Panc1 (cell line): ENCODE results near the gene CDKN1A. TPM values are rescaled to one million over a fixed set of nuclear protein-coding genes. Genes with fewer than 3 reads are reported as not detected.

ENCODE experiments used
- ATAC-seq: fragments of 200-7000 bp; cut with Tn5 transposase; 2 replicates; pipeline ENCODE4 v1.9.1; 2020; ENCODE audit warnings: mild to moderate bottlenecking, moderate library complexity
- BruUV-seq: library from RNA; stranded (reverse); fragments of 400-500 nt; replicated peaks from 2 replicates; lab custom pipeline; 2021; lab: Mats Ljungman, UMichigan
- CTCF ChIA-PET: fragments of 300-600 bp; sonication (Branson Sonifier 250); formaldehyde crosslinking; loops from one replicate; lab custom pipeline; 2022; ENCODE audit warnings: antibody characterized with exemption; lab: Charles Lee
- POLR2A ChIA-PET: fragments of 300-600 bp; sonication (Branson Sonifier 250); formaldehyde crosslinking; loops from one replicate; lab custom pipeline; 2022; ENCODE audit warnings: antibody characterized with exemption; lab: Charles Lee
- DNase-seq: peaks from one replicate; pipeline ENCODE4 v3.0.0-alpha.2; 2010; ENCODE audit warnings: low read depth, low spot score
- H3K27ac ChIP-seq: 2 replicates; pipeline ENCODE4 v1.5.1; 2011; ENCODE audit warnings: mild to moderate bottlenecking, low read length, inconsistent platforms
- H3K27me3 ChIP-seq: fragments of 200-500 bp; sonication (Bioruptor generic); 2 replicates; pipeline ENCODE4 v1.6.0; 2014; ENCODE audit warnings: low read length, inconsistent platforms; ENCODE audit not compliant: control insufficient read depth, insufficient read depth
- H3K36me3 ChIP-seq: fragments of 200-500 bp; sonication (Bioruptor generic); 2 replicates; pipeline ENCODE4 v1.5.1; 2014; ENCODE audit warnings: inconsistent platforms, mild to moderate bottlenecking, low read length, moderate library complexity; ENCODE audit not compliant: control insufficient read depth, insufficient read depth
- H3K4me1 ChIP-seq: 2 replicates; pipeline ENCODE4 v1.5.1; 2011; ENCODE audit warnings: inconsistent platforms, mild to moderate bottlenecking, low read length, moderate library complexity; ENCODE audit not compliant: control insufficient read depth, insufficient read depth
- H3K4me3 ChIP-seq, 2 experiments: 2 replicates each; pipeline ENCODE4 v1.5.1; 2011 to 2012; ENCODE audit warnings: low read depth in 2 of 2, low read length in 2 of 2, mild to moderate bottlenecking in 2 of 2, inconsistent platforms in 1 of 2, moderate library complexity in 1 of 2
- H3K9me3 ChIP-seq: fragments of 200-500 bp; sonication (Bioruptor generic); 2 replicates; pipeline ENCODE4 v1.5.1; 2014; ENCODE audit warnings: low read depth, mild to moderate bottlenecking, inconsistent platforms, low read length, moderate library complexity; ENCODE audit not compliant: control insufficient read depth, insufficient read depth
- POLR2AphosphoS5 ChIP-seq: IDR thresholded peaks from 2 replicates; pipeline ENCODE4 v1.6.1; 2012; ENCODE audit warnings: mild to moderate bottlenecking, low read depth, low read length, moderate library complexity
- SIN3A ChIP-seq: IDR thresholded peaks from 2 replicates; pipeline ENCODE4 v1.6.1; 2012; ENCODE audit warnings: low read depth, mild to moderate bottlenecking, low read length, moderate library complexity, borderline replicate concordance; ENCODE audit not compliant: insufficient read depth
- TCF7L2 ChIP-seq: IDR thresholded peaks from 2 replicates; pipeline ENCODE4 v1.6.1; 2011; ENCODE audit warnings: mild to moderate bottlenecking, low read depth, low read length, inconsistent platforms
- in situ Hi-C: cut with HindIII; loops from 2 replicates; pipeline ENCODE4 v1.10.0; 2016; ENCODE audit warnings: low sequenced_read_pairs, low pct_unique_long_range_greater_than_20kb
- intact Hi-C: fragments of 100-400 bp; cut with micrococcal nuclease; formaldehyde crosslinking; loops from one replicate; pipeline ENCODE4 v1.10.0; 2022; ENCODE audit not compliant: unreplicated experiment
- total RNA-seq: library from RNA; stranded (reverse); gene quantifications from one replicate; pipeline ENCODE4 v1.2.1, GENCODE V29; 2021; ENCODE audit not compliant: unreplicated experiment
- TF ChIP-seq, protein P1 (sequence below): fragments of 450-650 bp; IDR thresholded peaks from 2 replicates; pipeline ENCODE4 v1.5.1; 2017; ENCODE audit warnings: mild to moderate bottlenecking
- TF ChIP-seq, protein P2 (sequence below), 2 experiments: IDR thresholded peaks; 2 replicates each; pipeline ENCODE4 v1.6.1; 2011 to 2012; ENCODE audit warnings: low read depth in 2 of 2, control low read depth in 1 of 2, low read length in 1 of 2, mild to moderate bottlenecking in 1 of 2, moderate library complexity in 1 of 2; ENCODE audit not compliant: insufficient read depth in 1 of 2

Gene CDKN1A
- total RNA-seq, 1 experiment from 2014 or later = 46.2 TPM

DNA sequence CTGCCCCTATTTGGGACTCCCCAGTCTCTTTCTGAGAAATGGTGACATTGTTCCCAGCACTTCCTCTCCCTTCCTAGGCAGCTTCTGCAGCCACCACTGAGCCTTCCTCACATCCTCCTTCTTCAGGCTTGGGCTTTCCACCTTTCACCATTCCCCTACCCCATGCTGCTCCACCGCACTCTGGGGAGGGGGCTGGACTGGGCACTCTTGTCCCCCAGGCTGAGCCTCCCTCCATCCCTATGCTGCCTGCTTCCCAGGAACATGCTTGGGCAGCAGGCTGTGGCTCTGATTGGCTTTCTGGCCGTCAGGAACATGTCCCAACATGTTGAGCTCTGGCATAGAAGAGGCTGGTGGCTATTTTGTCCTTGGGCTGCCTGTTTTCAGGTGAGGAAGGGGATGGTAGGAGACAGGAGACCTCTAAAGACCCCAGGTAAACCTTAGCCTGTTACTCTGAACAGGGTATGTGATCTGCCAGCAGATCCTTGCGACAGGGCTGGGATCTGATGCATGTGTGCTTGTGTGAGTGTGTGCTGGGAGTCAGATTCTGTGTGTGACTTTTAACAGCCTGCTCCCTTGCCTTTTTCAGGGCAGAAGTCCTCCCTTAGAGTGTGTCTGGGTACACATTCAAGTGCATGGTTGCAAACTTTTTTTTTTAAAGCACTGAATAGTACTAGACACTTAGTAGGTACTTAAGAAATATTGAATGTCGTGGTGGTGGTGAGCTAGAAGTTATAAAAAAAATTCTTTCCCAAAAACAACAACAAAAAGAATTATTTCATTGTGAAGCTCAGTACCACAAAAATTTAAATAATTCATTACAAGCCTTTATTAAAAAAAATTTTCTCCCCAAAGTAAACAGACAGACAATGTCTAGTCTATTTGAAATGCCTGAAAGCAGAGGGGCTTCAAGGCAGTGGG is 2.1 kb upstream of the CDKN1A start:
- Histone ChIP-seq H3K27ac (no peak overlapping the region; the same call in 1 of the 2 replicates), H3K4me3 (no peak overlapping the region), H3K9me3 (no peaks in the 10 kb centered on the region), H3K36me3 (no peaks in the 10 kb centered on the region; the same call in 1 of the 2 replicates), H3K27me3 (no peaks in the 10 kb centered on the region), H3K4me1 (peaks cover 19% of the 10 kb centered on the region)
- no peak for DNase-seq
- TF ChIP-seq TCF7L2 = no peak
- TF ChIP-seq POLR2AphosphoS5 = no peak
- TF ChIP-seq, protein P1, sequence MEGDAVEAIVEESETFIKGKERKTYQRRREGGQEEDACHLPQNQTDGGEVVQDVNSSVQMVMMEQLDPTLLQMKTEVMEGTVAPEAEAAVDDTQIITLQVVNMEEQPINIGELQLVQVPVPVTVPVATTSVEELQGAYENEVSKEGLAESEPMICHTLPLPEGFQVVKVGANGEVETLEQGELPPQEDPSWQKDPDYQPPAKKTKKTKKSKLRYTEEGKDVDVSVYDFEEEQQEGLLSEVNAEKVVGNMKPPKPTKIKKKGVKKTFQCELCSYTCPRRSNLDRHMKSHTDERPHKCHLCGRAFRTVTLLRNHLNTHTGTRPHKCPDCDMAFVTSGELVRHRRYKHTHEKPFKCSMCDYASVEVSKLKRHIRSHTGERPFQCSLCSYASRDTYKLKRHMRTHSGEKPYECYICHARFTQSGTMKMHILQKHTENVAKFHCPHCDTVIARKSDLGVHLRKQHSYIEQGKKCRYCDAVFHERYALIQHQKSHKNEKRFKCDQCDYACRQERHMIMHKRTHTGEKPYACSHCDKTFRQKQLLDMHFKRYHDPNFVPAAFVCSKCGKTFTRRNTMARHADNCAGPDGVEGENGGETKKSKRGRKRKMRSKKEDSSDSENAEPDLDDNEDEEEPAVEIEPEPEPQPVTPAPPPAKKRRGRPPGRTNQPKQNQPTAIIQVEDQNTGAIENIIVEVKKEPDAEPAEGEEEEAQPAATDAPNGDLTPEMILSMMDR = no peak
- TF ChIP-seq, protein P2, sequence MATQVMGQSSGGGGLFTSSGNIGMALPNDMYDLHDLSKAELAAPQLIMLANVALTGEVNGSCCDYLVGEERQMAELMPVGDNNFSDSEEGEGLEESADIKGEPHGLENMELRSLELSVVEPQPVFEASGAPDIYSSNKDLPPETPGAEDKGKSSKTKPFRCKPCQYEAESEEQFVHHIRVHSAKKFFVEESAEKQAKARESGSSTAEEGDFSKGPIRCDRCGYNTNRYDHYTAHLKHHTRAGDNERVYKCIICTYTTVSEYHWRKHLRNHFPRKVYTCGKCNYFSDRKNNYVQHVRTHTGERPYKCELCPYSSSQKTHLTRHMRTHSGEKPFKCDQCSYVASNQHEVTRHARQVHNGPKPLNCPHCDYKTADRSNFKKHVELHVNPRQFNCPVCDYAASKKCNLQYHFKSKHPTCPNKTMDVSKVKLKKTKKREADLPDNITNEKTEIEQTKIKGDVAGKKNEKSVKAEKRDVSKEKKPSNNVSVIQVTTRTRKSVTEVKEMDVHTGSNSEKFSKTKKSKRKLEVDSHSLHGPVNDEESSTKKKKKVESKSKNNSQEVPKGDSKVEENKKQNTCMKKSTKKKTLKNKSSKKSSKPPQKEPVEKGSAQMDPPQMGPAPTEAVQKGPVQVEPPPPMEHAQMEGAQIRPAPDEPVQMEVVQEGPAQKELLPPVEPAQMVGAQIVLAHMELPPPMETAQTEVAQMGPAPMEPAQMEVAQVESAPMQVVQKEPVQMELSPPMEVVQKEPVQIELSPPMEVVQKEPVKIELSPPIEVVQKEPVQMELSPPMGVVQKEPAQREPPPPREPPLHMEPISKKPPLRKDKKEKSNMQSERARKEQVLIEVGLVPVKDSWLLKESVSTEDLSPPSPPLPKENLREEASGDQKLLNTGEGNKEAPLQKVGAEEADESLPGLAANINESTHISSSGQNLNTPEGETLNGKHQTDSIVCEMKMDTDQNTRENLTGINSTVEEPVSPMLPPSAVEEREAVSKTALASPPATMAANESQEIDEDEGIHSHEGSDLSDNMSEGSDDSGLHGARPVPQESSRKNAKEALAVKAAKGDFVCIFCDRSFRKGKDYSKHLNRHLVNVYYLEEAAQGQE (IDR thresholded peaks at IDR 0.05; ENCODE audit: insufficient read depth in 1 of 2, low read depth in 2 of 2, low read length in 1 of 2) = no peak
- no peak for ATAC-seq
- ChIA-PET POLR2A (interaction anchor here (0.9 kb wide), 1 partner anchor 10 kb away, joined by 3 read pairs; no protein-coding TSS in a partner anchor), CTCF (no interaction called here)
- BruUV-seq = no TSS peak
- in situ Hi-C loops (no loop called here), intact Hi-C loops (no loop called here)

DNA sequence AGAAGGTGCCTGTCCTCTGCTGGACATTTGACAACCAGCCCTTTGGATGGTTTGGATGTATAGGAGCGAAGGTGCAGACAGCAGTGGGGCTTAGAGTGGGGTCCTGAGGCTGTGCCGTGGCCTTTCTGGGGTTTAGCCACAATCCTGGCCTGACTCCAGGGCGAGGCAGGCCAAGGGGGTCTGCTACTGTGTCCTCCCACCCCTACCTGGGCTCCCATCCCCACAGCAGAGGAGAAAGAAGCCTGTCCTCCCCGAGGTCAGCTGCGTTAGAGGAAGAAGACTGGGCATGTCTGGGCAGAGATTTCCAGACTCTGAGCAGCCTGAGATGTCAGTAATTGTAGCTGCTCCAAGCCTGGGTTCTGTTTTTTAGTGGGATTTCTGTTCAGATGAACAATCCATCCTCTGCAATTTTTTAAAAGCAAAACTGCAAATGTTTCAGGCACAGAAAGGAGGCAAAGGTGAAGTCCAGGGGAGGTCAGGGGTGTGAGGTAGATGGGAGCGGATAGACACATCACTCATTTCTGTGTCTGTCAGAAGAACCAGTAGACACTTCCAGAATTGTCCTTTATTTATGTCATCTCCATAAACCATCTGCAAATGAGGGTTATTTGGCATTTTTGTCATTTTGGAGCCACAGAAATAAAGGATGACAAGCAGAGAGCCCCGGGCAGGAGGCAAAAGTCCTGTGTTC is 1.3 kb upstream of the CDKN1A start:
- TF ChIP-seq, protein P2 (IDR thresholded peaks at IDR 0.05; ENCODE audit: insufficient read depth in 1 of 2, low read depth in 2 of 2, low read length in 1 of 2) = no peak
- TF ChIP-seq POLR2AphosphoS5 (no peak), SIN3A (no peak)
- POLR2A ChIA-PET = no interaction called here
- intact Hi-C loops = no loop called here
- peaks cover 24% of the 10 kb centered on the region for H3K4me1 ChIP-seq
- DNase-seq (no peak), ATAC-seq (no peak)
- in situ Hi-C loops = no loop called here
- H3K4me3 ChIP-seq = no peak overlapping the region
- H3K9me3 ChIP-seq = no peaks in the 10 kb centered on the region
- CTCF ChIA-PET = no interaction called here
- no peaks in the 10 kb centered on the region; the same call in 1 of the 2 replicates for H3K36me3 ChIP-seq
- no peaks in the 10 kb centered on the region for H3K27me3 ChIP-seq
- BruUV-seq = no TSS peak
- no peak overlapping the region; the same call in 1 of the 2 replicates for H3K27ac ChIP-seq
